M059J (cell line): ENCODE data around the gene RPL7A. TPM values are rescaled to one million over a fixed set of nuclear protein-coding genes. Genes with fewer than 3 reads are reported as not detected.
"Not testable (repeated sequence)": the region's sequence is repeated elsewhere in the genome, so short reads cannot be mapped to it uniquely, and the experiment has no call there.

Source experiments
- DNase-seq: peaks from one replicate; pipeline ENCODE4 v3.0.0-alpha.2; 2012; ENCODE audit warnings: low read depth
- total RNA-seq: library from RNA; depleted of rRNA; stranded (reverse); fragments of >200 nt; shearing (Covaris generic); gene quantifications from 2 replicates; pipeline ENCODE4 v1.2.3, GENCODE V29; 2014

RPL7A gene
- total RNA-seq, 1 experiment from 2014 or later = 1,702 TPM

- no peak for DNase-seq
Measured at GRCh38 chr9:133368249-133368881, 20.3 kb downstream of the RPL7A start.

GRCh38 chr9:133369422-133369821 lies 21.4 kb downstream of the RPL7A start:
- no peak for DNase-seq

- DNase-seq = no peak
Measured at GRCh38 chr9:133369933-133370332, 21.9 kb downstream of the RPL7A start.

DNA sequence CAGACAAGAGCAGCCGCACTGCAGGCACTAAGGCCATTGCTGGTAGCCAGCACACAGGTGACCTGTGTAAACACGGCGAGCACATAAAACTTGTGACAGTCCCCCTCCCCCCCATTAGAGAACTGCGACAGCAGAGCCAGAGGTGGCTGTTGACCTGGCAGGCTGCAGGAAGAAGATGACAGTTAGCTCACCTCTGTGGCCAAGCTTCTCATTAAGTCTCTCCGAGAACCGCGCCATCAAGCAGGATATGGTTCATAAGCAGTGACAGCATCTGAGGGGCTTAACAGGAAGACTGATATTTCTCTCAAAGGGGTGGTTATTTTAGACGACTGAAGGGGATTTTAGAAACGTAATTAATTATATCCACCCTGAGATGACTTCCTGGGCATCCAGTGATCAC lies 22.7 kb downstream of the RPL7A start:
- no peak for DNase-seq

GRCh38 chr9:133371261-133371711 lies 23.3 kb downstream of the RPL7A start:
- no peak for DNase-seq

GRCh38 chr9:133372144-133372543 lies 24.1 kb downstream of the RPL7A start:
- no peak for DNase-seq

DNA sequence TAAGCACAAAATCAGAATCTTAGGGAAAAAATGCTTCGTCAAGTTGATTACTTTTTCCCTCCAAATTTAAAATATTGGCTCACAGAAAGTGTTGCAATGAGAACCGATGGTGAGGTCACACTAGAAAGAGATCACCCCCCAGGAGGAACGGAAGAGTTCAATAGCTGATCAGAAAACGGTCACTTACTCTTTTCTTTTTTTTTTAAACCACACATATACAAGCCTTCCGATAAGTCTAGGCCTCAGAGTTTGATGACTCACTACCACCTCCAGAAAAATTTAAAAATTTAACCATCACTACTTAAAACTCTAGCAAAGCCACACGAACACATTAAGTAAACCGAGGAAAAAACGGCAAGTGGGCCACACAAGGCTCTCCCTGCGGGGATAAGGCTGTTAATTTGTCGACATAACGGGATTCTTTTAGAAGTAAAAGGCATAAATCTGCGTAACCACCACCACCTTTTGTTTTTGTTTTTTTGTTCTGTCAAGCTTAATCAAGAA lies 26.6 kb downstream of the RPL7A start:
- DNase-seq = peak; percentile 66

DNA sequence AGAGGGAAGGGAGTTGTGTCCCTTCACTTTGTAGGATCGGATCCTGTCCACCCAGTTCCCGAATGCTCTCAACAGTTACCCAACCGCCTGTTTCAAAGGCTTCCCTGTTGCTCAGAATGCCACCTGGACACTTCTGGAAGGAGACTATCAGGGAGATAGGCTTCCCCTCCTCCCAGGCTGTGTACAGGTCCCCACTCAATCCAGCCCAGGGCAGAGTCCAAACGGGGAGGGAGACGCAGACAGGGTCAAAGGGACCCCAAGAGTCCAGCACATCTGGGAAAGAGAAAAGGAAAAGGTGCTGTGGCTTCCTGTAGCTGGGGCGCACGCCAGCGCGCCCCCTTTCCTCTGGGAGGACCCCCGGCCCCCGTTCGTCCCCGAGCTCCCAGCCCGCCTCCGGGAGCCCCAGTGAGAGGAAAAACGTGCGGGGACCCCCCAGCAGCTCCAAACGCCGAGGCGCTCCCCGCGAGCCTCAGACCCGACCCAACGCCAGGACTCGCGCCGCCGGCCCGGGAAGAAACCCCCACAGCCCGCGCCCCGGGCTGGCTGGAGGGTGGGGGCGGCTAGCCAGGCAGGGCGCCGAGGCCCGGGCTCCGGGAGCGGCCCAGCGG lies 27.2 kb downstream of the RPL7A start:
- peak; percentile 67 for DNase-seq

- DNase-seq = peak; percentile 94
Measured at GRCh38 chr9:133375724-133376654, 28.0 kb downstream of the RPL7A start, which contains the start of the genes STKLD1 and SURF4. Gene STKLD1 (plus strand): TSS chr9:133376366. CDS start chr9:133376474, 108 bp downstream. Gene SURF4 (minus strand): TSS chr9:133376060. CDS start chr9:133375969, 91 bp downstream.

GRCh38 chr9:133377280-133377679 lies 29.3 kb downstream of the RPL7A start:
- DNase-seq = not testable (repeated sequence)

DNA sequence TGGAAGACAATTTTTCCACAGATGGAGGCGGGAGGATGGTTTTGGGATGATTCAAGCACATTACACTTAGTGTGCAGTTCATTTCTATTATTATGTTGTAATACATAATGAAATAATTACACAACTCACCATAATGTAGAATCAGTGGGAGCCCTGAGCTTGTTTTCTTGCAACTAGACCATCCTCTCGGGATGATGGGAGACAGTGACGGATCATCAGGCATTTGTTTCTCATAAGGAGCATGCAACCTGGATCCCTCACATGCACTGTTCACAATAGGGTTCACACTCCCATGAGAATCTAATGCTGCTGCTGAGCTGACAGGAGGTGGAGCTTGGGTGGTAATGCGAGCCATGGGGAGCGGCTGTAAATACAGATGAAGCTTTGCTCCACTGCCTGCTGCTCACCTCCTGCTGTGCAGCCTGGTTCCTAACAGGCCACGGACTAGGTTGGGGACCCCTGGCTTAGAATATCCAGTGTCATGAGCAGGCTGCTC lies 29.8 kb downstream of the RPL7A start:
- no peak for DNase-seq

GRCh38 chr9:133378408-133378962 lies 30.5 kb downstream of the RPL7A start:
- no peak for DNase-seq

GRCh38 chr9:133379153-133380086 lies 31.4 kb downstream of the RPL7A start:
- DNase-seq = no peak

- no peak for DNase-seq
Measured at GRCh38 chr9:133380734-133381133, 32.7 kb downstream of the RPL7A start.

DNA sequence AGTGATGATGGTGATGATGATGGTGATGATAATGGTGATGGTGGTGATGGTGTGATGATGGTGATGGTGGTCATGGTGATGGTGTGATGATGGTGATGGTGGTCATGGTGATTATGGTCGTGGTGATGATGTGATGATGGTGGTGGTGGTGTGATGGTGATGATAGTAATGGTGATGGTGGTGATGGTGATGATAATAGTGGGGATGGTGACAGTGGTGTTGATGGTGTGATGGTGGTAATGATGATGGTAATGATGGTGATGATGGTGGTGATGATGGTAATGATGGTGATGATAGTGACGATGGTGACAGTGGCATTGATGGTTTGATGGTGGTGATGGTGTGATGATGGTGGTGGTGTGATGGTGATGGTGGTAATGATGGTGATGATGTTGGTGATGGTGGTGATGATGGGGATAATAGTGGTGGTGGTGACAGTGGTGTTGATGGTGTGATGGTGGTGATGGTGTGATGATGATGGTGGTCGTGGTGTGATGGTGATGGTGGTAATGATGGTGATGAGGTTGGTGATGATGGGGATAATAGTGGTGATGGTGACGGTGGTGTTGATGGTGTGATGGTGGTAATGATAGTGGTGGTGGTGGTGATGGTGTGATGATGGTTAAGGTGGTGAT lies 34.6 kb downstream of the RPL7A start:
- no peak for DNase-seq

GRCh38 chr9:133383438-133383837 lies 35.4 kb downstream of the RPL7A start:
- DNase-seq = no peak

GRCh38 chr9:133384736-133385321 lies 36.8 kb downstream of the RPL7A start:
- no peak for DNase-seq

DNA sequence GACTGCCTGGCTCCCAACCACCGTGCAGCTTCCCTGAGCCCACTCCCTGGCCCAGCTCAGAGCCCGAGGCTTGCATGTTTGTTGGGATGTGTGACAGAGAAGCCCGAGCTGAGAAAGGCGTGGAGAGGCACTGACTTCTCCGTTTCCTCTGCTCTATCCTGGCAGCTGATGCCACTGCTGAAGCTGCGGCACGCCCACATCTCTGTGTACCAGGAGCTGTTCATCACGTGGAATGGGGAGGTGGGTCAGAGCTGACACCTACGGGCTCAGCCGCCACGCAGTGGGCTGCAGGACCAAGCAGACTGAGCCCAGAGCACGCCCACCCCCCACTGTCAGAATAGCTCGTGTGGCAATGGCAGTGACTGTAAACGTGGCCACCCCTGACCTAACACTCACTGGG lies 37.4 kb downstream of the RPL7A start:
- DNase-seq = no peak

DNA sequence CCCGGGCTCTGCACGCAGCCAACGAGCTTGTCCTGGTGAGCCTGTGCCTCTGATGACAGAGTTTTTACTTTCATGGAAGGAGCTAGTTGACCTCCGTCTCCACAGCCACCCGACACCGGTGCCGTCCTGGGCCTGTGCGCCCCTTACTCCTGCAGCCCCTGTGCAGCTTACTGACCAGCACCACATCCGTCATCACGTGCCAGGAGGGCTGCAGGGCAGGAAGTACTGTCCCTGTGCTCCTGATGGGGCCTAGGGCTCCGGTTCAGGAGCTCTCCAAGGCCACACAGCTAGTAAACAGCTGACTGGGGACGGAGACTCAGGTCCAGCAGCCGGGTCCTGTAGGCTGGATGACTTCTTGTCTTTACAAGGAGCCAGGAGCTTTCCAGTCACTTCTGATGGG lies 38.3 kb downstream of the RPL7A start:
- DNase-seq = no peak

DNA sequence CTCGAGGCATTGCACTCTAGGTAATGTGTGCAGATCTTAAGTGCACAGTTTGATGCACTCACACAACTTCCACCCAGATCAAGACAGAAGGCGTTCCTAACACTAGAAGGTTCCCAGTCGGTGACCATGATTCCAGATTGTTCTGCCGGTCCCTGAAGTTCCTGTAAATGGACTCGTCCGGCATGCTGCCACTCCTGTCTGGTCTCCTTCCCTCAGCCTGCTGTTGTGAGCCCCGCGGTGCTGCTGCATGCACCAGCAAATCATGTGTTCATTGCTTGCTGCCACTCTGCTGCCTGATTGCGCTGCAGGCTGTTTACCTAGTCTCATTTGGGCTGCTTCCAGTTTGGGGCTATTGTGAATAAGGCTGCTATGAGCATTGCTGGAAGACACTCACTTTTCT lies 39.7 kb downstream of the RPL7A start:
- DNase-seq = peak; percentile 14
